GM12864 (cell line): ENCODE data around the gene PLCB2.

Experiments
- DNase-seq: peaks from one replicate; pipeline ENCODE4 v3.0.0-alpha.2; 2011; ENCODE audit warnings: low read depth
- H3K4me3 ChIP-seq: 2 replicates; pipeline ENCODE4 v1.5.1; 2011; ENCODE audit warnings: mild to moderate bottlenecking, low read depth, low read length, control low read depth
- CTCF ChIP-seq: IDR thresholded peaks from 2 replicates; pipeline ENCODE4 v1.5.1; 2011; ENCODE audit warnings: low read depth, mild to moderate bottlenecking, moderate library complexity, low read length, control low read depth, inconsistent platforms; ENCODE audit errors: missing control alignments

Gene PLCB2

GRCh38 chr15:40243126-40243810 lies 64.5 kb downstream of the PLCB2 start:
- DNase-seq, result no peak

GRCh38 chr15:40242601-40243000 lies 65.1 kb downstream of the PLCB2 start:
- no peak for TF ChIP-seq CTCF
- no peak for DNase-seq

More at GRCh38 chr15:40243126-40243810, 64.5 kb downstream of the PLCB2 start:
- no peak for TF ChIP-seq CTCF
- H3K4me3 ChIP-seq, result no peak overlapping the region

GRCh38 chr15:40242213-40242599 lies 65.5 kb downstream of the PLCB2 start:
- DNase-seq, result no peak
- no peak for TF ChIP-seq CTCF
- H3K4me3 ChIP-seq, result no peak overlapping the region

More at GRCh38 chr15:40242601-40243000, 65.1 kb downstream of the PLCB2 start:
- H3K4me3 ChIP-seq, result no peak overlapping the region

GRCh38 chr15:40241269-40242212 lies 66.2 kb downstream of the PLCB2 start:
- TF ChIP-seq CTCF, result no peak
- H3K4me3 ChIP-seq, result no peak overlapping the region
- DNase-seq, result no peak

GRCh38 chr15:40240619-40241221 lies 67.0 kb downstream of the PLCB2 start:
- no peak for TF ChIP-seq CTCF
- no peak overlapping the region for H3K4me3 ChIP-seq
- no peak for DNase-seq

GRCh38 chr15:40239693-40240618 lies 67.8 kb downstream of the PLCB2 start:
- H3K4me3 ChIP-seq, result no peak overlapping the region
- TF ChIP-seq CTCF, result no peak

More at GRCh38 chr15:40239693-40240618, 67.8 kb downstream of the PLCB2 start:
- DNase-seq, result no peak
